HG02798 (cell line): Measurements from ENCODE around the gene GGCX.
"Not testable (repeated sequence)": the region's sequence is repeated elsewhere in the genome, so short reads cannot be mapped to it uniquely, and the experiment has no call there.

Source experiments
- ATAC-seq: cut with Tn5 transposase; IDR thresholded peaks from one replicate; pipeline ENCODE4 v1.9.1; 2021; ENCODE audit warnings: mild to moderate bottlenecking; ENCODE audit not compliant: unreplicated experiment, poor library complexity

The GGCX gene

GRCh38 chr2:85561280-85562212 lies at the start of gene GGCX:
TSS of gene GGCX (minus strand) at chr2:85561493. CDS start at chr2:85561428, 65 bp downstream.
- ATAC-seq = peak; percentile 93

GRCh38 chr2:85607268-85608215 lies 46.2 kb upstream of the GGCX start:
- ATAC-seq = no peak

DNA sequence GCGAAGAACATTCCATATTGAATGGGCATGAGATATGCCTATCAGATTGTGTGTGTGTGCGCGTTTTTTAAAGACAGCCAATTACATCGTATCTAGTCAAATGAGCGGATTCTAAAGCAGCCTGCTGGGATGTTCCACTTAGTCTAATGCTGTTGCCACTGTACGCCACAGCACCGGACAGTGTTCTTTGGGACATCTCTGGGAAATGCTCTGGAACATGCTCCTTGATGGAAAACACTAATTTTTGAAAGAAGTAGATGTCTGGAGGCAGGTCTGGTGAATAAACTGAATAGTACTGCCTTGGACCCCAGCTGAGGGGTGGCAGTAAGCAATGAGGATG lies 44.8 kb upstream of the GGCX start:
- ATAC-seq = no peak

DNA sequence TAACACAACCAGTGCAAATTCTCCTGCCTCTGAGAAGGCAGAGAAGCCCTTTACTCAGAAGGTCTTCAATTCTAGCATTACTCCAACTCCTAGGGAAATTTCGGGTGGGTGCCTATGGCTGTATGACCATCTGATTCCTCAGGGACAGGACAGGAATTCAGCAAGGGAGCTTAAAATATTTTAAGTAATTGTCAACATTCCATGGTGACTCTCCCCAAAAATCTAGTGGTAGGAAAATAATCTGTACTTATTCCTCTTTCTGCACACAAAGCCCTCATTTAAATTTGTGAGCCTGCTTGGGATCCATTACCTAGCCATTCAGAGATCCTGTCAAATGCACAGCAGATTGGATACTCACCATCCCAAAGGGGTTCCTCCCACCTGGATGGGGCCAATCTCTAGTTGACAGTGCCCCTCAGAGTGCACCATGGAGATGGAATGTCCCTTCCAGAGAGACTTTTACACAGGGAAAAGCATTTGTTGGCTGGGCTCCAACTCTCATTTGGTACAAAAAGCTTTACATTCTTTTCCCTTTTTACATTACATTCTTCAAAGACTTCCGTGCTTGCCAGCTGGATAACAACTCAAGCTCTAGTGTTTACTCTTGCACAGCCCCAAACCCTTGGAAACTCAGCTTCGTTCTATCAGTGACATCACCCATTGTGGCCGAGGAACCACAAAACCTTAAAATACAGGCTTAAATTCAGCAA lies 44.3 kb upstream of the GGCX start:
- no peak for ATAC-seq

- ATAC-seq = no peak
These were observed 43.5 kb upstream of the GGCX start for GRCh38 chr2:85604568-85605339.

GRCh38 chr2:85604133-85604444 lies 42.8 kb upstream of the GGCX start:
- not testable (repeated sequence) for ATAC-seq

- peak; percentile 96 for ATAC-seq
These were observed 41.4 kb upstream of the GGCX start, which contains the start of gene TMEM150A for GRCh38 chr2:85602476-85603234. TSS of gene TMEM150A (minus strand) at chr2:85602698. CDS start at chr2:85601948, 750 bp downstream.

GRCh38 chr2:85601771-85602475 lies 40.6 kb upstream of the GGCX start:
- peak; percentile 43 for ATAC-seq

DNA sequence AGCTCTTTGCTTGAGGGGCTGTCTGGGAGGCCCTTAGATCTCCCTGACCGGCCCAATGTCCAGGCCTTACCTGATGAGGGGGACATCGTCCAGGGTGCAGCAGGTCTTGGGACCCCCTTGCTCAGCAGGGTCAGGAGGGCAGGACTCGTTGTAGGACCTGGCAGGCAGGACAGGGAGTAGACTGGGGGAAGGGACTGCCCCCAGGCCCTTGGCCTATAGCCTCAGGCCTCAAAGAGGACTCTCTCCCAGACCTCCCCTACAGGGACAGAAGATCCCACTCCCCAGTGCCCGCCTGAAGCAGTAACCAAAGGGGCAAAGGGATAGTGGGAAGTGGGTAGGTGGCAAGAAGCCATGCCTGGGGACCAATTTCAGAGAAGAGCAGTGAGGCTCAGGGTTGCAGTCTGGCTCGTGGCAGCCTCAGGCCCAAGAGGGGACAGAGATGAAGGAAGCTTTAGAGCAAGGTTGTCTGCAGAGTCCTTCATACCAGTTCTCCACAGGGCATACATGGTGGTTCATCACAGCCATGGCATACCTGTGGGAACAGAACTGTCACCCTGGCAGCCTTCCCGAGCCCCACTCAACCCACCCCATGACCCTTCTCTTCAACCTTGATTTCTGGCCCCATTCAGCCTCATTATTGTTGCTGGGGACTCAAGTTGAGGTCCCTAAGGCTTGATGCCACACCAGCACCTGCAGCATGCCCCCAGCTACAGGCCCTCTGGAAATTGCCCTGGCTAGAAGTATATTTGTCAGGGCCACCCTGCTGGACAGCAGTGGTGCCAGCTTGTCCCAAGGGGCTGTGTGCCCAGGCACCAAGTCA lies 39.9 kb upstream of the GGCX start:
- no peak for ATAC-seq

GRCh38 chr2:85600235-85600575 lies 38.9 kb upstream of the GGCX start:
- ATAC-seq = no peak

GRCh38 chr2:85599468-85600234 lies 38.4 kb upstream of the GGCX start:
- ATAC-seq = no peak

GRCh38 chr2:85598594-85599340 lies 37.5 kb upstream of the GGCX start:
- ATAC-seq = no peak

- ATAC-seq = no peak
These were observed 35.9 kb upstream of the GGCX start for GRCh38 chr2:85597241-85597640.

- no peak for ATAC-seq
These were observed 35.3 kb upstream of the GGCX start for GRCh38 chr2:85596486-85597143.

- no peak for ATAC-seq
These were observed 34.7 kb upstream of the GGCX start for GRCh38 chr2:85596026-85596333.
